HUES6 (cell line): ENCODE results near the gene RNASEH2B.
A peak's percentile ranks its signal among the peaks of the same experiment; 100 is the strongest.

Experiments used
- H3K27ac ChIP-seq: 2 replicates; pipeline ENCODE4 v1.7.0; 2013; ENCODE audit warnings: low read depth, mild to moderate bottlenecking, low read length, inconsistent platforms
- H3K27me3 ChIP-seq: 2 replicates; pipeline ENCODE4 v1.6.1; 2013; ENCODE audit warnings: low read length; ENCODE audit not compliant: control insufficient read depth, insufficient read depth
- H3K36me3 ChIP-seq: 2 replicates; pipeline ENCODE4 v1.6.1; 2013; ENCODE audit warnings: low read length; ENCODE audit not compliant: control insufficient read depth, insufficient read depth
- H3K4me1 ChIP-seq: 2 replicates; pipeline ENCODE4 v1.6.1; 2013; ENCODE audit warnings: low read length; ENCODE audit not compliant: control insufficient read depth, insufficient read depth
- H3K4me3 ChIP-seq: 2 replicates; pipeline ENCODE4 v1.5.1; 2013; ENCODE audit warnings: low read depth, low read length
- H3K9ac ChIP-seq: one replicate; pipeline ENCODE4 v1.6.1; 2013; ENCODE audit warnings: mild to moderate bottlenecking, low read length
- H3K9me3 ChIP-seq: 2 replicates; pipeline ENCODE4 v1.6.1; 2013; ENCODE audit warnings: low read depth, low read length; ENCODE audit not compliant: control insufficient read depth, insufficient read depth

RNASEH2B gene

GRCh38 chr13:50970956-50971355 lies 61.4 kb downstream of the RNASEH2B start:
- no peak overlapping the region for H3K27ac ChIP-seq
- no peaks in the 10 kb centered on the region for H3K27me3 ChIP-seq
- no peaks in the 10 kb centered on the region for H3K36me3 ChIP-seq
- H3K9me3 ChIP-seq = no peaks in the 10 kb centered on the region
- H3K4me3 ChIP-seq = no peak overlapping the region
- H3K9ac ChIP-seq = no peak overlapping the region
- no peaks in the 10 kb centered on the region for H3K4me1 ChIP-seq

DNA sequence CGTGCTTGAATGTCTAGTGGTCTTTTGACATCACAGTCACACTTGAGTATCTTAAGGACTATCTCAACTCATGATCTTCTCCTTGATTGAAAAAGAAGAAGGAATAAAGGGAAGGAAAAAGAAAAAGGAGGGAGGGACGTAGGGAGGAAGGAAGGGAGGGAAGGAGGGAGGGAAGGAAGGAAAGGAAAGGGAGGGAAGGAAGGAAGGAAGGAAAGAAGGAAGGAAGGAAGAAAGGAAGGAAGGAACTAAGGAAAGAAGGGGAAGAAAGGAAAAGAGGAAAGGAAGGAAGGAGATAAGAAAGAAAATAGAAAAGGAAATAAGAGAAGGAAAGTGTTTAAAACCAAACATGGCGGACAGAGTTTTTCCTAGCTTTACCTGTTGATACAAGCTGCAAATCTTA lies 64.7 kb downstream of the RNASEH2B start:
- Histone ChIP-seq H3K27me3 (no peaks in the 10 kb centered on the region), H3K9ac (no peak overlapping the region), H3K27ac (no peak overlapping the region), H3K4me1 (no peaks in the 10 kb centered on the region), H3K36me3 (no peaks in the 10 kb centered on the region), H3K9me3 (no peaks in the 10 kb centered on the region), H3K4me3 (no peak overlapping the region)

DNA sequence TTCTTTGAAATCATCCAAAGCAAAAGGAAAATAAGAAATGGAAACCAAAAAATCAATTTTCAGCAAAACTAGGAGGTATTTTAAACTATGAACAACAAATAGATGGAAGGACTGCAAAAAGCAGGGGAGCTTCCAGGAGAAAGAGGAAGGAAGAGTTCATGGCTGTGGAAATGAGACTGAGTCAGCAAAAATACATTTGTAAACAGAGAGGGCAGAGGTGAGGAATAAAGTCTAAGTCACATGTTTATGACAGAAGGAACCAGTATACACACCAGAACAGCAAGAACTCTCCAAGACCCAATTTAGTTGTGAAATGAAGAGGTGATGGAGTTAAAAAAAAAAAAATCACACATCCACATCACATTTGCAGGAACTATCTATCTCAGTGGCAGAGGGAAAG lies 69.6 kb downstream of the RNASEH2B start:
- no peak overlapping the region for H3K27ac ChIP-seq
- no peaks in the 10 kb centered on the region for H3K36me3 ChIP-seq
- no peaks in the 10 kb centered on the region for H3K9me3 ChIP-seq
- no peaks in the 10 kb centered on the region for H3K4me1 ChIP-seq
- no peak overlapping the region for H3K4me3 ChIP-seq
- H3K9ac ChIP-seq = no peak overlapping the region
- no peaks in the 10 kb centered on the region for H3K27me3 ChIP-seq

DNA sequence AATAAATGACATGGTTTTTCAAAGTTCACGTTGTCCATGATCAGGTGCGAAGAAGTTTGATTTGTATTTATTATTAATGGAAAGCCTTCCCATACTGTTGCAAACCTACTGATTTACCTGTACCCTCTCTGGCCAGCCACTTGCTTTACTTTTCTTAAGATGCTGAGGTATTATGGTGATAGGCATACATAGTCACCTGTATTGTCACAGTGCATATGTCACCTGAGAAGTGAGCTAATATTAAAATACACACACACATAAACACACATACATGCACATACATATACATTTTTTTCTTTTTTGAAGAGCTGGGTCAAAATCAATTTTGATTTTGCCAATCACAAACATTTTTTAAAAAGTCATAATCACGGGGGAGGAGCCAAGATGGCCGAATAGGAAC lies 72.1 kb downstream of the RNASEH2B start:
- H3K9me3 ChIP-seq = no peaks in the 10 kb centered on the region
- no peaks in the 10 kb centered on the region for H3K4me1 ChIP-seq
- no peaks in the 10 kb centered on the region for H3K36me3 ChIP-seq
- no peaks in the 10 kb centered on the region for H3K27me3 ChIP-seq
- no peak overlapping the region for H3K27ac ChIP-seq
- H3K4me3 ChIP-seq = peak overlapping the region; percentile 58
- no peak overlapping the region for H3K9ac ChIP-seq

DNA sequence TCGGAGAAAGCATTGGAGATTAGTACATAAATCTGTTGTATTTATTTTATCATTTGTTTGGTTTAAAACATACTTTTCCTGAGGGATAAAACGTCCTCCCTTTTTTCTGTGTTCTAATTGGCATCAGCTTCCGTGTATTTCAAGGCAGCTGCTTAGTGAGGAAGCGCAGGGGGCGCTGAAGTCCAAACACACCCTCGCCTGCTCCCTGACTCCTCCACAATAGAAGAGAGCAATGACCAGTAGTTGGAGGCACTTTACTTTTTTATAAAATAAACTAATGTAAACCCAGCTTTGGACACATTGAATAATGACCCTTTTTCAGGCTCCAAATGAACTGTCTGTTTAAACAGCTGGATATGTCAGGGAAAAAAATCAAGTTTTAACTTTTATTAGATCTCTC lies 79.9 kb downstream of the RNASEH2B start:
- Histone ChIP-seq H3K4me1 (peaks cover 36% of the 10 kb centered on the region), H3K9ac (no peak overlapping the region), H3K27me3 (peaks cover 5% of the 10 kb centered on the region; the same call in 1 of the 2 replicates), H3K9me3 (no peaks in the 10 kb centered on the region), H3K4me3 (no peak overlapping the region), H3K36me3 (no peaks in the 10 kb centered on the region), H3K27ac (no peak overlapping the region)

DNA sequence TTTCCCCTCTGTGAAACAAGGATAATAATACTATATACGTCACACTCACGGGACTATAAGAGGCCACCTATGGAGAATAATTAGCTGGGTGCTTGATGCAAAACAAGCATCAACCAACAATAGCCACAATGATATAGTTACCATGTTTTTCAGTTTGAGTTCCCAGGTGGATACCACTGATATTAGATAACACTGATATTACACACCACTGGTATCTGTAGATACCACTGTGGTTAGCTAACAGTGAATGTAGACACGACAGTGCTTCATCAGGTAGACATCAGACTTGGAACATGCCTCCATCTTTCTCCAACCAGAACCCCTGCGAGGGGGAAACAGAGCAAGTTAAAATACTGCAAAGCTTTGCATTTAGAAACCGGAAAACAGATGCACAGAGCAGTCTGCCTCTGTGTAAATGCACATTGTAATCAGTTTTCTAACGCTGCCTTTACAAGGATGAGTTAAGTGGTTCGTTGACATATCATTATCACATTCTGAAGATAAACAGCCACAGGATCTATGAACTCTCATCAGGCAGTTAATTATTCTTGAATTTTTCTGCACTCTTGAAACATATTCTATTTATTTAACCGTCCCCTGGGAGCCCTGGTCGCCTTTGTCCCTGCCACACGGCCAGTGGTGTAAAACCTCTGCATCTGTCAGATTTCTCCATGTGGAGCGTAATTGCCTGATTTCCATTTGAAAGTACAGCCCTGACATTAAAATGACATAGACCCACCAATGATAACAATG lies 80.7 kb downstream of the RNASEH2B start:
- Histone ChIP-seq H3K9me3 (no peaks in the 10 kb centered on the region), H3K27me3 (peaks cover 5% of the 10 kb centered on the region; the same call in 1 of the 2 replicates), H3K27ac (no peak overlapping the region), H3K4me3 (no peak overlapping the region), H3K36me3 (no peaks in the 10 kb centered on the region), H3K4me1 (peaks cover 40% of the 10 kb centered on the region), H3K9ac (no peak overlapping the region)

DNA sequence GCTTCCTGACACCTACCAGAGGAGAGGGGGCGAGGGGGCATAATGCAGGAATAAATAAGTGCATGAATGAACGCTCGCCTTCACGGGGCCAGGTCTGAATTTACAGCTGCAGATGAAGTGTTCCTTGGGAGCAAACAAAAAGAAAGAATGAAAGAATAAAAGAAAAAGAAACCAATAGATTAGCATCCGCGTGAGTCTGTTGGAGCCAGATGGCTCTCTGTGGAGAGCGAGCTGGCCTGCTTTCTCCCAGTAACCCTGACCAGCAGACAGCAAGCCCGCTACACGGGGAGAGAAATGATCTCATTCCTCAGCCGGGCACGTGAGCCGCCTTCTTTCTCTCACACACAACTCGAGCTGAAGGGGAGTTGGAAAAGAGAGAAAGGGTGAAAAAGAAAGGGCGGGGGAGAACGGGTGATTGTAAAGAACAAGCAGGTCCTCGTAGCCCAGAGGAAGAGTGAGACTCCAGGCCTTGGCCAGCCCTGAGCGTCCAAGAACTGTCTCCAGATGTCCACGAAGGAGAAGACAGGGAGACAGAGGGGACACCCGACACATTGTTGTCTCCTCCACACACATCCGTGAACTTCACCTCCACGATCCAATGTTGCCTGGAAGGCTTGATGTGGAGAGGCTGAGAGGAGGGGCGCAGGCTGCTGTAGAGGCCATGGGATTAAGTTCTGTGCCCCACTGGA lies 81.4 kb downstream of the RNASEH2B start:
- Histone ChIP-seq H3K27me3 (peaks cover 5% of the 10 kb centered on the region; the same call in 1 of the 2 replicates), H3K36me3 (no peaks in the 10 kb centered on the region), H3K27ac (no peak overlapping the region), H3K9me3 (no peaks in the 10 kb centered on the region), H3K4me3 (no peak overlapping the region), H3K4me1 (peaks cover 40% of the 10 kb centered on the region), H3K9ac (peak overlapping the region; percentile 7)

DNA sequence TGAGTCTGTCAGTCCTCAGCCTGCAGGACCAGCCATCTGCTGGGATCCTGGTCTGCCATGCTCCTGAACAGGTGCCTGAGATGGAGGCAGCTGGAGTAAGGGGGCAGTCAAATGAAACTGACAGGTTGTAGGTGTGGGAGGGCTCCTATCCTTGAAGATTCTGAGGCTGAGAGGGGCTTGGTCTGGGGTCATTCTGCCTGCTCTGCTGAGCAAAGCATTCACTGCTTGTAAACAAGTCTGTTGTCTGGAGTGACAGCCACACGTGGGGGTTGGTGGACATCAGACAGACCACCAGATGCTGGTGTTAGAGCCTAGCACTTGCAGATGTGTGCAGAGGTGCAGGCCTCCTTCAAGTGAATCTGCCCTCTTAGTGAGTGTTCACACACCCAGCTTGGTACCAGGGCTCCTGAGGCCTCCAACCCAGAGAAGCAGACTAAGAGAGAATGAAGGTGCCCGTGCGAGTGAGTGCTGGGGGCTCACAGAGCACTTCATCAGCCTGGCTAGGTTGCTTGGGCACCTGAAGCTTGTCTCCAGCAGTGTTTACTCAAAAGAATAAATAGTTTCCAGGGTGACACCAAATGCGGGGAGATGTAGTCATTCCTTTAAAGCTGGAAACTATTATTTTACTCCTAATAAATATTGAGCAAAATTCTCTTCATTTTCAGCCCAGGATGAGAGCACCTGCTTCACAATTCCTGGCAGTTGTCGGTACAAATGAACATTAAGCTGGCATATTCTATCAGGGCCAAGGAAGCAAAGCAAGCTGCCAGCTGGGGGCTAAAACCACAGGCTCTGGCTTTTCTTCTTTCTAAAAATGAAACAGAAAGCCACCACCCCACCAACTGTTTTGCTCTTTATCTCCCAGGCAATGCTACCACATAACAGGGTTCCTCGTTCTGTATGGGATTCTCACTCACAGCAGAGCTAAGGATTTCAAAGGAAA lies 82.3 kb downstream of the RNASEH2B start:
- Histone ChIP-seq H3K27ac (no peak overlapping the region), H3K9ac (no peak overlapping the region)

GRCh38 chr13:50993371-50993770 lies 83.8 kb downstream of the RNASEH2B start:
- peaks cover 5% of the 10 kb centered on the region; the same call in 1 of the 2 replicates for H3K27me3 ChIP-seq

More for the DNA sequence above, 82.3 kb downstream of the RNASEH2B start:
- Histone ChIP-seq H3K36me3 (no peaks in the 10 kb centered on the region), H3K4me1 (peaks cover 40% of the 10 kb centered on the region), H3K4me3 (no peak overlapping the region), H3K27me3 (peaks cover 5% of the 10 kb centered on the region; the same call in 1 of the 2 replicates), H3K9me3 (no peaks in the 10 kb centered on the region)

DNA sequence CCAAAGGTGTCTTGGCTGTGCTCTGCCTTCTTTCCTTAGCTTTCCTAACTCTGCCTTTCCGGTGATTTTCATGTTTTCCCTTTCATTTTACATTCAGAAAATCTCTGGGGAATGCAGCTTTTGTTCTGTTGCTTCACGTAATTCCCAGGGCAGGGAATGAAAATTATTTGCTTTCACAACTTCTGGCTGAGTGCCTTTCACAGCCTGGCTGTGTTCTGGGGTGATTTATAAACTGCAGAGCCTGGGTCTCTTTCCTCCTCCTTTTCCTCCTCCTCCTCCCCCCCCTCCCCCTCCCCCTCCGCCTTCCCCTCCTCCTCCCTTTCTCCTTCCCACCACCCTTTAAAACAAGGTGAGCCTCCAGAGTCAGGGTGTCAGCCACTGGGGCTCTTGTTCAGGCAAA lies 84.3 kb downstream of the RNASEH2B start:
- H3K4me3 ChIP-seq = no peak overlapping the region
- H3K9ac ChIP-seq = no peak overlapping the region
- H3K27ac ChIP-seq = no peak overlapping the region
- peaks cover 5% of the 10 kb centered on the region; the same call in 1 of the 2 replicates for H3K27me3 ChIP-seq
- no peaks in the 10 kb centered on the region for H3K36me3 ChIP-seq
- H3K4me1 ChIP-seq = peaks cover 40% of the 10 kb centered on the region
- H3K9me3 ChIP-seq = no peaks in the 10 kb centered on the region

More at GRCh38 chr13:50993371-50993770, 83.8 kb downstream of the RNASEH2B start:
- Histone ChIP-seq H3K4me1 (peaks cover 40% of the 10 kb centered on the region), H3K9ac (no peak overlapping the region), H3K9me3 (no peaks in the 10 kb centered on the region), H3K27ac (no peak overlapping the region), H3K36me3 (no peaks in the 10 kb centered on the region), H3K4me3 (no peak overlapping the region)
